Vein endothelial cell (primary cell): ENCODE results near the gene CDADC1. TPM values are rescaled to one million over a fixed set of nuclear protein-coding genes. Genes with fewer than 3 reads are reported as not detected.

Experiments used
- total RNA-seq: library from RNA; depleted of rRNA; stranded (reverse); fragments of >200 nt; gene quantifications from 2 replicates; pipeline ENCODE4 v1.2.3, GENCODE V29; 2012

Gene CDADC1
- total RNA-seq, result 1.3 and 2.9 TPM in 2 replicates

DNA sequence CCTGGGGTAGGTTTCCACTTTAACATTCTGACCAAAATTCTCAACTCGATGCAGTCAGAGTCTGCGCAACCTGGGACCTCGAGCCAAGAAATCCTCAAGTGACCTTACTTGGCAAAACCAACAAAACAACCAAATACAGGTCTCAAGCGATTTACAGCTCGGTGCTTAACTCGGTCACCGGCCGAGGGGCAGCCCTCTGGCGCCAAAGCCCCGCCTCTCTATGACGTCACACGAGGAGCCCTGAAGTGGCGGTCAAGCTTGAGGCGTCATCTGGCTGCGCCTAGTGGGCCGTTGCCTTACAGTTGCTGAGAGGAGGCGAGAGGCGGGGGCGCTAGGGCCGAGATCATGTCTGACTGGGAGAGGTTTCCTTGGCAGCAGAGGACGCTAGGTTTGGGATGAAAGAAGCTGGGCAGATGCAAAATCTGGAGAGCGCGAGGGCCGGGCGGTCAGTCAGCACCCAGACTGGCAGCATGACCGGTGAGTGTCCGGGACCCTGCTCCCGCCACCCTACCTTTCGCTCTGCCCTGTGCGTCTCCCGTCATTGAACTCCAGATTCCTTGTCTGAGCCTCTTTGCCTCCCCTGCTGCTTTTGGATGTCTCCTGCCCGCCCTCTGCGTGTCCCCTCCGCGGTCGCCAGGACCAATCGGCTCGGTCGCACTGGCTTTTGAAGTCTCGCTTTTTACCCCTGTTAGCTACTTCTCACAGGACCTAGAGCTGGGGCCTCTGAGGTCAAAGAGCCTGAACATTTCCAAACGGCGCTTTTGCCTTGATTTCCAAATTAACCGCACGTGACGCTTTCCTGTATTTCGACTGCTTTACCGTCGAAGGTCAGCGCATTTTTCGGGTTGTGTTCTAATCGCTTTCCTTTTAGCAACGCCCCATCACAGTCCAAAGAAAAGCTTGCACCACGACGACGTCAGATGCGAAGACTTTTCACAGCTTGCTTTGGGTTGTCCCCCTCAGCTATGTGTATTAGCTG lies at the start of gene CDADC1:
Gene CDADC1 (plus strand): TSS at position 283 of the 979 bp plus-strand sequence. CDS start 113 bp downstream, at position 396.

DNA sequence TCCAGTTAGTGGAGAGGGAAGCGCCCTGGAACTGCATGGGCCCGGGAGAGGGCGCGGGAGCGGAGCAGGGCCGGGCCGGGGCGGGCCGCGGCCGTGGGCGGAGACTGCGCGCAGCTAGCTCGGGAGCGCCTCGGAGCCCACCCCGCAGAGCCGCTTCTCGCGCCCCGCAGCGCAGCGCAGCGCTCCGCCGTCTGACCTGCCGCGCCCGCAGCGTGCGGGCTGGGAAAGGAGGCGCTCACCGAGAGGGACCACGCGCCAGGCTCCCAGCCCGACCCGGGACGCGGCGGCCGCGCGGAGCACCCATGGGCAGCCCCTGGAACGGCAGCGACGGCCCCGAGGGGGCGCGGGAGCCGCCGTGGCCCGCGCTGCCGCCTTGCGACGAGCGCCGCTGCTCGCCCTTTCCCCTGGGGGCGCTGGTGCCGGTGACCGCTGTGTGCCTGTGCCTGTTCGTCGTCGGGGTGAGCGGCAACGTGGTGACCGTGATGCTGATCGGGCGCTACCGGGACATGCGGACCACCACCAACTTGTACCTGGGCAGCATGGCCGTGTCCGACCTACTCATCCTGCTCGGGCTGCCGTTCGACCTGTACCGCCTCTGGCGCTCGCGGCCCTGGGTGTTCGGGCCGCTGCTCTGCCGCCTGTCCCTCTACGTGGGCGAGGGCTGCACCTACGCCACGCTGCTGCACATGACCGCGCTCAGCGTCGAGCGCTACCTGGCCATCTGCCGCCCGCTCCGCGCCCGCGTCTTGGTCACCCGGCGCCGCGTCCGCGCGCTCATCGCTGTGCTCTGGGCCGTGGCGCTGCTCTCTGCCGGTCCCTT lies 27.5 kb upstream of the CDADC1 start, which contains the start of gene MLNR:
Gene MLNR (plus strand): TSS at position 303 of the 820 bp plus-strand sequence. CDS start 0 bp downstream, at position 303.

Other genes starting within 250 kb of the CDADC1 start
- gene MLNR, start 27.6 kb upstream of the CDADC1 start, total RNA-seq, result not detected in 2 replicates
- gene CAB39L, start 196.1 kb downstream of the CDADC1 start, total RNA-seq, result 8.6 and 9.1 TPM in 2 replicates
- gene SETDB2, start 196.3 kb downstream of the CDADC1 start, total RNA-seq, result 5.9 and 6.2 TPM in 2 replicates
- gene PHF11, start 248.0 kb downstream of the CDADC1 start, total RNA-seq, result 11.8 and 13.5 TPM in 2 replicates